Suprapubic skin (tissue), 4 donors: ENCODE results near the gene SOWAHA.

ENCODE experiments used
- EP300 ChIP-seq: sonication (generic); formaldehyde crosslinking; IDR thresholded peaks from one replicate; pipeline ENCODE4 v1.6.1; 2017; ENCODE audit warnings: antibody characterized with exemption
- POLR2AphosphoS5 ChIP-seq, 3 donors: sonication (generic); formaldehyde crosslinking; IDR thresholded peaks; one replicate each; pipeline ENCODE4 v1.6.1; 2017; ENCODE audit warnings: antibody characterized with exemption in 3 of 3

DNA sequence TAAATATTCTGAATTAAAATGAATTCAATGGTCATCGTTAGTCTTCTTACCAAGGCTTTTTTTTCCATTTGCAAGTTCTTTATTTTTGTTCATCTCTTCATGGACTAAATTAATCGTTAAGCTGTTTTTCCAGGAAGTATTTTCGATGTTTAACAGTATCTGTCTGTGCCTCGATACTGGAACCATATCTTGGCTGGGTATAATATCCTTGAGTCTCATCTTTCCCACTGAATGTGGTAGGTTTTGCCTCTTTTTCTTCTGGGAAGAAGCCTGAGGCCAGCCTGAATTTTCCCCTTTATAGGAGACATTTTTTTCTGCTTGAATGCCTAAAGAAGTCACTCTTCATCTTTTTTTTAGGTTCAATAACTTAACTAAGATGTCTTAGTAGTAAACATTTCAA is 32.1 kb upstream of the SOWAHA start:
- TF ChIP-seq EP300: no peak
- no peak for TF ChIP-seq POLR2AphosphoS5 (IDR thresholded peaks at IDR 0.05)
